ENCODE data around the gene EGFR. TPM values are rescaled to one million over a fixed set of nuclear protein-coding genes. Genes with fewer than 3 reads are reported as not detected.

Gene EGFR
- total and polyA plus RNA-seq, 7 donors = 3.6 to 61.5 (median 35.6) TPM

DNA sequence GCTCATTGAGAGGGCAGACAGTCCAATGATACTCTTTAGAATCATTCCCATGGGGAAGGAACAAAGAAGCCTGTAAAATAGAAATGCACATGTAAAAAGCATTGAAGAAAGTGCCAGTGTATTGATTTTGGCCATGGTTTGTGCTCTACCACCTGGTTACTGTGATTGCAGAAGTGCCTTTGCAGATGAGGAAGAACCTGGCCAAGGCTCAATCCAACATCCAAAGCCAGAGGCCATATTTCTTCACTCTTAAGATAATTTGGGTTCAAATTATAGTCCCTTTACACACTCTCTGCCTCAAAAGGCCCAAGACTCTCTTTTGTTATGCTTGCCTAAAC is 122.1 kb downstream of the EGFR start:
- H3K4me1 ChIP-seq = peaks cover 0 to 18% (median 13%) of the 10 kb centered on the region in 4 donors
- peaks cover 0 to 33% (median 0%) of the 10 kb centered on the region in 4 donors for H3K36me3 ChIP-seq
- H3K9me3 ChIP-seq = peaks cover 0 to 3% (median 1%) of the 10 kb centered on the region in 4 donors
- H3K27me3 ChIP-seq = no peaks in the 10 kb centered on the region
- H3K4me3 ChIP-seq = no peak overlapping the region
- H3K27ac ChIP-seq = peak overlapping the region in 2 of 4 donors; percentile 30 to 50
- DNase-seq = no peak
- intact Hi-C loops (cut with DNase I) = no loop called here
- no peak for TF ChIP-seq POLR2A (IDR thresholded peaks at IDR 0.05)
- no peak for TF ChIP-seq EP300 (IDR thresholded peaks at IDR 0.05)
- TF ChIP-seq POLR2AphosphoS5 (IDR thresholded peaks at IDR 0.05) = no peak
- TF ChIP-seq, protein P1, sequence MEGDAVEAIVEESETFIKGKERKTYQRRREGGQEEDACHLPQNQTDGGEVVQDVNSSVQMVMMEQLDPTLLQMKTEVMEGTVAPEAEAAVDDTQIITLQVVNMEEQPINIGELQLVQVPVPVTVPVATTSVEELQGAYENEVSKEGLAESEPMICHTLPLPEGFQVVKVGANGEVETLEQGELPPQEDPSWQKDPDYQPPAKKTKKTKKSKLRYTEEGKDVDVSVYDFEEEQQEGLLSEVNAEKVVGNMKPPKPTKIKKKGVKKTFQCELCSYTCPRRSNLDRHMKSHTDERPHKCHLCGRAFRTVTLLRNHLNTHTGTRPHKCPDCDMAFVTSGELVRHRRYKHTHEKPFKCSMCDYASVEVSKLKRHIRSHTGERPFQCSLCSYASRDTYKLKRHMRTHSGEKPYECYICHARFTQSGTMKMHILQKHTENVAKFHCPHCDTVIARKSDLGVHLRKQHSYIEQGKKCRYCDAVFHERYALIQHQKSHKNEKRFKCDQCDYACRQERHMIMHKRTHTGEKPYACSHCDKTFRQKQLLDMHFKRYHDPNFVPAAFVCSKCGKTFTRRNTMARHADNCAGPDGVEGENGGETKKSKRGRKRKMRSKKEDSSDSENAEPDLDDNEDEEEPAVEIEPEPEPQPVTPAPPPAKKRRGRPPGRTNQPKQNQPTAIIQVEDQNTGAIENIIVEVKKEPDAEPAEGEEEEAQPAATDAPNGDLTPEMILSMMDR (IDR thresholded peaks at IDR 0.05) = no peak

DNA sequence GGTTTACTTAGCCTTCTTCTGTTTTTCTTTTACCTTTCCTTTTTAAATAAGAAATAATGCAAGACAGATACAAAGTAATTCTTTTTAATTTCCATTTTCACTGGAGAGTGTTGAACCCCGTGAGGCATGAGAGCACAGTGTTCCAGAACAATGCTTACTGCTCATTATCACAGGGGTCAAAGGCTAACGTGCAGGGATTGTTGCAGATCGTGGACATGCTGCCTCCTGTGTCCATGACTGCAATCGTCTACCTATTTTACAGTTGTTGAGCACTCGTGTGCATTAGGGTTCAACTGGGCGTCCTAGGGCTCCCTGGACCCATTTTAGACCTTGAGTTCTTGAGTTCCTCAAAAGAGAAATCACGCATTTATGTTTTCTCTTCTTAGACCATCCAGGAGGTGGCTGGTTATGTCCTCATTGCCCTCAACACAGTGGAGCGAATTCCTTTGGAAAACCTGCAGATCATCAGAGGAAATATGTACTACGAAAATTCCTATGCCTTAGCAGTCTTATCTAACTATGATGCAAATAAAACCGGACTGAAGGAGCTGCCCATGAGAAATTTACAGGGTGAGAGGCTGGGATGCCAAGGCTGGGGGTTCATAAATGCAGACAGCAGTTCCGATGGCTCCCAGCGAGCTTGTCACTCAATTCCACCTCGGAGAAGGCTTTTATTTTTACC is 124.2 kb downstream of the EGFR start:
- TF ChIP-seq, protein P1 (IDR thresholded peaks at IDR 0.05) = no peak
- TF ChIP-seq POLR2A (IDR thresholded peaks at IDR 0.05) (no peak), EP300 (IDR thresholded peaks at IDR 0.05) (no peak), POLR2AphosphoS5 (IDR thresholded peaks at IDR 0.05) (no peak)
- Histone ChIP-seq H3K9me3 (peaks cover 0 to 3% (median 1%) of the 10 kb centered on the region in 4 donors), H3K27me3 (no peaks in the 10 kb centered on the region), H3K27ac (no peak overlapping the region), H3K36me3 (peaks cover 0 to 53% (median 9%) of the 10 kb centered on the region in 4 donors), H3K4me1 (peaks cover 0 to 18% (median 13%) of the 10 kb centered on the region in 4 donors), H3K4me3 (no peak overlapping the region)
- DNase-seq = no peak
- intact Hi-C loops (cut with DNase I) = no loop called here
- WGBS, 2 donors = 78 to 83% methylated on average over 13 of the region's 13 CpGs

DNA sequence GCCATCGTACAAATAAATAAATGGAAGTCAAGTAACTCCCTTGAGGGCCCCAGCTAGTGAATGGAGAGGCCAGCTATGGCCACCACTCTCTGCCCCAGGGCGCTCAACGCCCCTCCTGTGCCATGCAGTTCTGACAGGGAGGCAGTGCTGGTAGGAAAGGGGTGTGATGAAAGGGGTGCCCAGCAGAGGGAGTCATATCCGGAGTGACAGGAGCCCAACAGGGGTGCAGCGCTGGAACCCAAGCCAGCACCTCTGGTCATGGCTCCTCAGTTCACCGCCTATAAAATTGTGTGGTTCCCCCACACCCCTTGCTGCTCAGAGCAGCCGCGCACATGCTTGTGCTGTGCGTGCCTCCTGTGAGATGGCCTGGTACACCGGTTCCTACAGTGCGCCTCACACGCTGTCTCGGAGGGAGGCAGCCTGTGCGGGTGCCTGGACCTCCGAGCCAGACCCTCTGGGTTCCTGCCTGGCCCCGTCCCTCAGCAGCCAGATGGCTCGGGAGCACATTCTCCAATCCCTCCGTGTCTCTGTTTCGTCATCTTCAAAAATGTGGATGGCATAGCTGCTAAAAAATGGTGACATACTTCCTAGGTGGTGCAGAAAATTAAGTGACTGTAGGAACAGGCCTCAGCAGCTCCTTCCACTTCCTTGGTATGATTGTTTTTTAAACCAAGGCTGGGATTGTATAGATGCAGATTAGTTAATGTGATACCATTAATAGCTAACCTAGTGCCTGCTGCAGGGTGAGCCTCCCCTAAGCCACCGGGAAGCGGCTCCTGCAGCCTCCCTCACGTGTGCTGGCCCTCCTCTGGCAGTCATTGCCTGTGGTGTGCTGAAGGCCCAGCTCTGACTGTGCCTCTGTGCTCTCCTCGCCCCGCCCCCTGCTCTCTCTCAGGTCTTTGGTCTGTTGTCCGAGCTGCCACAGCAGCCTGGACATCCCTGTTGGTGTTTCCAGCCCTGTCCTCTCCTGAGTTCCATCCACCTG is 125.8 kb downstream of the EGFR start:
- intact Hi-C loops (cut with DNase I) = no loop called here
- TF ChIP-seq, protein P1 (IDR thresholded peaks at IDR 0.05) = no peak
- TF ChIP-seq POLR2AphosphoS5 (IDR thresholded peaks at IDR 0.05) = no peak
- TF ChIP-seq EP300 (IDR thresholded peaks at IDR 0.05) = no peak
- TF ChIP-seq POLR2A (IDR thresholded peaks at IDR 0.05) = no peak
- H3K27ac ChIP-seq = no peak overlapping the region
- H3K4me3 ChIP-seq = no peak overlapping the region
- peaks cover 0 to 16% (median 12%) of the 10 kb centered on the region in 4 donors for H3K4me1 ChIP-seq
- H3K27me3 ChIP-seq = no peaks in the 10 kb centered on the region
- 88 to 92% methylated on average over 25 of the region's 25 CpGs for WGBS, 2 donors
- DNase-seq = no peak
- peaks cover 0 to 58% (median 9%) of the 10 kb centered on the region in 4 donors for H3K36me3 ChIP-seq
- no peaks in the 10 kb centered on the region for H3K9me3 ChIP-seq

DNA sequence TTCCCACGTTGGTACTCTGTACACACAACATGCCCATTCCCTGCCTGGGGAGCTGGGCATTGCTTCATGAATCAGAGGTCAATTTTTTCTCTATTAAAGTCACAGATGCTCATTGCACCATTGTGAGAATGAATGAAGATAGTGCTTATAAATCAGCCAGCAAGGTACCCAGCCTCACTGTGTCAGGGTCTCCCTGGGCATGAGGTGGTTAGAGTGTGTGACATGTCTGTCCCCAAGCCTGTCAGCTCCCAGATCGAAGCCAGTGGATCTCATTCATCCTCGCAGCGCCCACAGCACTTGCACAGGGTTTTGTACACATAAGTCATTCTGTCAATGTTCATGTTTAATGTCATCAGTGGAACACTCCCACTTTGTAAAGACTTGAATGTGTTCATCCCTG is 126.8 kb downstream of the EGFR start:
- Histone ChIP-seq H3K4me1 (peaks cover 0 to 6% (median 3%) of the 10 kb centered on the region in 4 donors), H3K27me3 (no peaks in the 10 kb centered on the region), H3K4me3 (no peak overlapping the region), H3K27ac (no peak overlapping the region), H3K36me3 (peaks cover 0 to 60% (median 9%) of the 10 kb centered on the region in 4 donors), H3K9me3 (no peaks in the 10 kb centered on the region)
- WGBS, 2 donors = 78 to 80% methylated on average over 4 of the region's 4 CpGs
- intact Hi-C loops (cut with DNase I) = no loop called here
- TF ChIP-seq POLR2AphosphoS5 (IDR thresholded peaks at IDR 0.05) (no peak), EP300 (IDR thresholded peaks at IDR 0.05) (no peak), POLR2A (IDR thresholded peaks at IDR 0.05) (no peak)
- TF ChIP-seq, protein P1 (IDR thresholded peaks at IDR 0.05) = no peak
- no peak for DNase-seq

Measured in sigmoid colon (tissue), 7 donors.